Loucy (cell line): ENCODE results near the gene FAM120B.

ENCODE experiments used
- H2AFZ ChIP-seq: fragments of 200-600 bp; sonication (generic); 2 replicates; pipeline ENCODE4 v1.6.0; 2016; ENCODE audit warnings: antibody characterized with exemption, mild to moderate bottlenecking, low read length, moderate library complexity
- H3F3A ChIP-seq: fragments of 200-600 bp; 2 replicates; pipeline ENCODE4 v1.6.0; 2016; ENCODE audit warnings: antibody characterized with exemption, low read depth, mild to moderate bottlenecking
- H3K27me3 ChIP-seq: fragments of 200-600 bp; sonication (generic); 2 replicates; pipeline ENCODE4 v1.6.1; 2014; ENCODE audit warnings: low read length, mild to moderate bottlenecking; ENCODE audit not compliant: insufficient read depth, poor library complexity, severe bottlenecking
- H3K36me3 ChIP-seq: fragments of 200-600 bp; sonication (generic); 2 replicates; pipeline ENCODE4 v1.6.1; 2016; ENCODE audit warnings: low read length; ENCODE audit not compliant: insufficient read depth
- H3K4me1 ChIP-seq: fragments of 200-600 bp; sonication (generic); 2 replicates; pipeline ENCODE4 v1.5.1; 2014; ENCODE audit warnings: low read length, mild to moderate bottlenecking; ENCODE audit not compliant: insufficient read depth, poor library complexity, severe bottlenecking
- H3K4me2 ChIP-seq: fragments of 200-600 bp; sonication (generic); 2 replicates; pipeline ENCODE4 v1.6.0; 2014; ENCODE audit warnings: antibody characterized with exemption, low read length, low read depth, mild to moderate bottlenecking; ENCODE audit not compliant: poor library complexity, severe bottlenecking
- H3K4me3 ChIP-seq: fragments of 200-600 bp; sonication (generic); 2 replicates; pipeline ENCODE4 v1.5.1; 2014; ENCODE audit warnings: low read length, mild to moderate bottlenecking, mixed read lengths; ENCODE audit not compliant: poor library complexity, severe bottlenecking
- H3K79me2 ChIP-seq: fragments of 200-600 bp; sonication (generic); 2 replicates; pipeline ENCODE4 v1.6.1; 2014; ENCODE audit warnings: low read length; ENCODE audit not compliant: insufficient read depth
- H3K9ac ChIP-seq: fragments of 200-600 bp; sonication (generic); 2 replicates; pipeline ENCODE4 v1.6.0; 2014; ENCODE audit warnings: mild to moderate bottlenecking, low read depth, low read length, moderate library complexity; ENCODE audit not compliant: poor library complexity, severe bottlenecking
- H3K9me2 ChIP-seq: fragments of 200-600 bp; sonication (generic); replicated peaks from 2 replicates; pipeline ENCODE4 v1.6.1; 2016; ENCODE audit warnings: low read depth, low read length, mixed read lengths
- H3K9me3 ChIP-seq: fragments of 200-600 bp; sonication (generic); 2 replicates; pipeline ENCODE4 v1.6.1; 2014; ENCODE audit warnings: mild to moderate bottlenecking, antibody characterized with exemption, low read length, low read depth; ENCODE audit not compliant: insufficient read depth
- H4K20me1 ChIP-seq: fragments of 200-600 bp; sonication (generic); 2 replicates; pipeline ENCODE4 v1.6.0; 2014; ENCODE audit warnings: antibody characterized with exemption, low read length, mild to moderate bottlenecking; ENCODE audit not compliant: insufficient read depth, poor library complexity, severe bottlenecking
- CTCF ChIP-seq: fragments of 200-600 bp; sonication (generic); conservative IDR thresholded peaks from 2 replicates; pipeline ENCODE4 v1.5.1; 2014; ENCODE audit warnings: mild to moderate bottlenecking, antibody characterized with exemption, low read length
- EZH2phosphoT487 ChIP-seq: fragments of 200-600 bp; IDR thresholded peaks from 2 replicates; pipeline ENCODE4 v1.6.1; 2018; ENCODE audit warnings: antibody characterized with exemption, mild to moderate bottlenecking, moderate library complexity, borderline replicate concordance

Gene FAM120B

GRCh38 chr6:170259278-170259677 lies 47.3 kb upstream of the FAM120B start:
- H2AFZ ChIP-seq, result no peak overlapping the region
- no peak for TF ChIP-seq CTCF
- TF ChIP-seq EZH2phosphoT487, result no peak
- no peak overlapping the region for H3K4me3 ChIP-seq
- no peaks in the 10 kb centered on the region for H3K9me3 ChIP-seq
- H3K36me3 ChIP-seq, result no peaks in the 10 kb centered on the region
- no peak overlapping the region for H3K4me2 ChIP-seq
- no peak overlapping the region for H3K9ac ChIP-seq
- H3K9me2 ChIP-seq, result no peaks in the 10 kb centered on the region
- no peaks in the 10 kb centered on the region for H3K27me3 ChIP-seq
- H4K20me1 ChIP-seq, result no peaks in the 10 kb centered on the region
- H3F3A ChIP-seq, result no peaks in the 10 kb centered on the region
- no peaks in the 10 kb centered on the region for H3K4me1 ChIP-seq
- no peaks in the 10 kb centered on the region for H3K79me2 ChIP-seq

- no peaks in the 10 kb centered on the region for H4K20me1 ChIP-seq
These were observed 45.9 kb upstream of the FAM120B start for GRCh38 chr6:170260686-170261085.

GRCh38 chr6:170261643-170262488 lies 44.7 kb upstream of the FAM120B start:
- no peaks in the 10 kb centered on the region for H3K36me3 ChIP-seq
- H3K4me2 ChIP-seq, result no peak overlapping the region
- no peaks in the 10 kb centered on the region for H4K20me1 ChIP-seq
- no peaks in the 10 kb centered on the region for H3F3A ChIP-seq
- no peaks in the 10 kb centered on the region for H3K4me1 ChIP-seq
- no peak overlapping the region for H2AFZ ChIP-seq
- H3K79me2 ChIP-seq, result no peaks in the 10 kb centered on the region
- H3K9me3 ChIP-seq, result no peaks in the 10 kb centered on the region
- no peaks in the 10 kb centered on the region for H3K27me3 ChIP-seq
- TF ChIP-seq CTCF (no peak), EZH2phosphoT487 (no peak)
- no peak overlapping the region for H3K9ac ChIP-seq
- H3K9me2 ChIP-seq, result no peaks in the 10 kb centered on the region
- no peak overlapping the region for H3K4me3 ChIP-seq

More at GRCh38 chr6:170260686-170261085, 45.9 kb upstream of the FAM120B start:
- H2AFZ ChIP-seq, result no peak overlapping the region
- no peaks in the 10 kb centered on the region for H3K9me3 ChIP-seq
- H3K27me3 ChIP-seq, result no peaks in the 10 kb centered on the region
- TF ChIP-seq CTCF, result peak; percentile 45
- TF ChIP-seq EZH2phosphoT487, result no peak
- H3K36me3 ChIP-seq, result no peaks in the 10 kb centered on the region
- no peaks in the 10 kb centered on the region for H3K79me2 ChIP-seq
- no peaks in the 10 kb centered on the region for H3K9me2 ChIP-seq
- H3K4me3 ChIP-seq, result no peak overlapping the region
- H3K9ac ChIP-seq, result no peak overlapping the region
- H3F3A ChIP-seq, result no peaks in the 10 kb centered on the region
- H3K4me2 ChIP-seq, result no peak overlapping the region
- H3K4me1 ChIP-seq, result no peaks in the 10 kb centered on the region
